GM12891 (cell line): ENCODE data around the gene SPTBN5.

Experiments used
- DNase-seq: peaks from one replicate; pipeline ENCODE4 v3.0.0; 2011; ENCODE audit warnings: low spot score; ENCODE audit not compliant: insufficient read length
- FAIRE-seq: peaks from 2 replicates; lab custom pipeline; 2011; peaks lifted over from hg19 to GRCh38; lab: Jason Lieb, UNC
- PAX5 ChIP-seq: IDR thresholded peaks from 2 replicates; pipeline ENCODE4 v1.6.1; 2011; ENCODE audit warnings: low read length, moderate library complexity, mild to moderate bottlenecking; ENCODE audit not compliant: insufficient read depth, severe bottlenecking
- POLR2A ChIP-seq: IDR thresholded peaks from 2 replicates; pipeline ENCODE4 v1.6.1; 2011; ENCODE audit warnings: low read depth, low read length, control low read depth
- POLR2AphosphoS5 ChIP-seq: IDR thresholded peaks from 2 replicates; pipeline ENCODE4 v1.6.1; 2011; ENCODE audit warnings: low read depth, low read length, control low read depth
- POU2F2 ChIP-seq: IDR thresholded peaks from 2 replicates; pipeline ENCODE4 v1.6.1; 2011; ENCODE audit warnings: low read depth, mild to moderate bottlenecking, control low read depth, low read length, moderate library complexity
- SPI1 ChIP-seq: IDR thresholded peaks from 2 replicates; pipeline ENCODE4 v1.6.1; 2011; ENCODE audit warnings: low read depth, low read length, control low read depth
- TAF1 ChIP-seq: IDR thresholded peaks from 2 replicates; pipeline ENCODE4 v1.6.1; 2011; ENCODE audit warnings: low read depth, low read length, control low read depth

SPTBN5 gene

GRCh38 chr15:41901431-41901830 lies 7.6 kb upstream of the SPTBN5 start:
- FAIRE-seq: no peak
- DNase-seq: no peak
- TF ChIP-seq POLR2A (no peak), PAX5 (no peak), SPI1 (no peak), POLR2AphosphoS5 (no peak), POU2F2 (no peak), TAF1 (no peak)

- TF ChIP-seq POU2F2 (no peak), POLR2AphosphoS5 (no peak; the same call in 1 of the 2 replicates)
- DNase-seq: no peak
- FAIRE-seq: no peak
Observed at GRCh38 chr15:41900526-41901380, 6.9 kb upstream of the SPTBN5 start.

- TF ChIP-seq POLR2AphosphoS5 (0 out of 2 replicates have a peak, but pooled peaks have one; percentile 6), PAX5 (no peak), POU2F2 (no peak), TAF1 (no peak), POLR2A (0 out of 2 replicates have a peak, but pooled peaks have one; percentile 35), SPI1 (no peak)
- no peak for DNase-seq
- FAIRE-seq: no peak
Observed at GRCh38 chr15:41899854-41900442, 6.1 kb upstream of the SPTBN5 start.

- FAIRE-seq (no peak), DNase-seq (no peak)
- TF ChIP-seq SPI1 (no peak), POLR2A (0 out of 2 replicates have a peak, but pooled peaks have one; percentile 53), POLR2AphosphoS5 (peak; percentile 50; the same call in 1 of the 2 replicates), TAF1 (no peak)
Observed at GRCh38 chr15:41897363-41897799, 3.5 kb upstream of the SPTBN5 start.

- no peak for TF ChIP-seq SPI1
- TF ChIP-seq POLR2A: no peak
- TF ChIP-seq TAF1: no peak
- no peak for TF ChIP-seq PAX5
- DNase-seq (no peak), FAIRE-seq (no peak)
Observed at GRCh38 chr15:41896566-41896965, 2.7 kb upstream of the SPTBN5 start.

GRCh38 chr15:41895957-41896356 lies 2.1 kb upstream of the SPTBN5 start:
- TF ChIP-seq POLR2AphosphoS5: no peak
- FAIRE-seq (no peak), DNase-seq (no peak)

GRCh38 chr15:41895491-41895890 lies 1.6 kb upstream of the SPTBN5 start:
- FAIRE-seq (peak; percentile 63), DNase-seq (no peak)
- no peak for TF ChIP-seq POLR2AphosphoS5
- no peak for TF ChIP-seq SPI1
- TF ChIP-seq POU2F2: no peak
- no peak for TF ChIP-seq TAF1
- no peak for TF ChIP-seq POLR2A

GRCh38 chr15:41894791-41895463 lies 1.1 kb upstream of the SPTBN5 start:
- TF ChIP-seq PAX5: peak; percentile 85
- TF ChIP-seq SPI1: peak; percentile 52
- TF ChIP-seq POLR2AphosphoS5: no peak
- DNase-seq: peak; percentile 92
- peak; percentile 94 for FAIRE-seq

GRCh38 chr15:41894251-41894790 lies 468 bp upstream of the SPTBN5 start:
- no peak for TF ChIP-seq TAF1
- TF ChIP-seq POU2F2: no peak
- TF ChIP-seq POLR2AphosphoS5: no peak
- no peak for TF ChIP-seq POLR2A
- FAIRE-seq: no peak
- no peak for DNase-seq
